GM19438 (cell line): ENCODE data around the gene PPP1R14D.

Experiments used
- ATAC-seq: cut with Tn5 transposase; IDR thresholded peaks from one replicate; pipeline ENCODE4 v1.9.1; 2021; ENCODE audit warnings: low read depth; ENCODE audit not compliant: unreplicated experiment

Gene PPP1R14D

DNA sequence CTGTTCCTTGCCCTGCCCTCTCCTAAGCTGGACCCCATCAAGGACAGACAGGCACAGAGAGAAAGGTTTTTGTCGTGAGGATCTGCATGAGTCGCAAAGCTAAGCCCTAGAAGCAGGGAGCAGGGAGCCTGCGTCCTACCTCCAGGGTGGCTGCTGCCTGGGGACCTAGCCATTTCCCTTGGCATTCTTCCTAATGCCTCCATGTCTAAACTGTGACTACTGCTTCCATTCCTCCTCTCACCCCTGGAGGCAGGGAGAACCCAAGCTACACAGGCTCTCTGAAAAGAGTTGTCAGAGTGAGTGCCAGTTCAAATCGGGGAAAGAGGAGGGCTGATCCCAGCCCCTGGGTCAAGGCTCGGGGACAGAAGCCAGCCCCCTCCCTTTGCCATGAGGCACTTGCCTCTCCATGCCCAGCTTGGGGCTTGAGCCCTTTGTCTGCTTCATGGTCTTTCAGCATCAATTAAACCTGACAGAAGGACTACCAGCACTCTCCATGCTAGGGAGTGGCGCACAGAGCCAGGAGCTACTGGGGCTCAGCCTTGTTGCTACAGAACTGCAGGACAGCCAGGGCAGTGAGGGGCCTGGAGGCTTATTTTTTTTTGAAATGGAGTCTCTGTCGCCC lies 62.2 kb downstream of the PPP1R14D start:
- ATAC-seq = no peak
